Right lobe of liver (tissue), 4 donors: Measurements from ENCODE around the gene RELN.

Source experiments
- CTCF ChIP-seq, 4 donors: fragments of 200-600 bp in 3 of 4; fragments of 450-650 bp in 1 of 4; IDR thresholded peaks; one replicate each; pipeline versions ENCODE4 v1.5.1 to v1.8.0; 2016 to 2022; ENCODE audit warnings: antibody characterized with exemption in 4 of 4, mild to moderate bottlenecking in 2 of 4
- POLR2A ChIP-seq: fragments of 450-650 bp; IDR thresholded peaks from one replicate; pipeline ENCODE4 v1.6.1; 2017; ENCODE audit warnings: antibody characterized with exemption, mild to moderate bottlenecking
- donor health status: DM: no; HTN: no; CAD: no.
- donor health status: DM: no; HTN: no; CAD: no.
- donor health status: DM: no; HTN: yes; CAD: no.

- no peak for TF ChIP-seq CTCF (IDR thresholded peaks at IDR 0.05)
- TF ChIP-seq POLR2A = no peak
Measured at GRCh38 chr7:103972779-103973434, 16.6 kb downstream of the RELN start.
